K562 (cell line): ENCODE measurements around the gene HAUS2. TPM values are rescaled to one million over a fixed set of nuclear protein-coding genes. Genes with fewer than 3 reads are reported as not detected.
A peak's percentile ranks its signal among the peaks of the same experiment; 100 is the strongest.

Experiments used
- CBX1 ChIP-seq: sonication (generic); IDR thresholded peaks from 2 replicates; pipeline ENCODE4 v1.6.1; 2016; ENCODE audit warnings: antibody characterized with exemption, low read depth, mild to moderate bottlenecking
- EGR1 ChIP-seq: fragments of 450-650 bp; conservative IDR thresholded peaks from 2 replicates; pipeline ENCODE4 v1.6.1; 2017; ENCODE audit warnings: mild to moderate bottlenecking
- EHMT2 ChIP-seq: fragments of 450-650 bp; IDR thresholded peaks from 2 replicates; pipeline ENCODE4 v1.6.1; 2018; ENCODE audit warnings: antibody characterized with exemption
- MAFK ChIP-seq: IDR thresholded peaks from 2 replicates; pipeline ENCODE4 v1.6.1; 2011; ENCODE audit warnings: low read length, improper control_type of control experiment
- MYNN ChIP-seq, 2 experiments: sonication (generic); formaldehyde crosslinking in 1 of 2; IDR thresholded peaks; 2 replicates each; pipeline versions ENCODE4 v1.5.0 to v1.6.1; 2016 to 2020; ENCODE audit warnings: antibody characterized with exemption in 1 of 2, missing genetic modification reagents in 1 of 2
- RBBP5 ChIP-seq: fragments of 200-600 bp; sonication (generic); IDR thresholded peaks from 2 replicates; pipeline ENCODE4 v1.6.1; 2012; ENCODE audit warnings: borderline replicate concordance, mild to moderate bottlenecking, low read length, control low read depth, inconsistent platforms; ENCODE audit not compliant: insufficient read depth, poor library complexity, severe bottlenecking
- SMARCA5 ChIP-seq: fragments of 450-650 bp; IDR thresholded peaks from 2 replicates; pipeline ENCODE4 v1.6.1; 2016
- STAT5A ChIP-seq: IDR thresholded peaks from 2 replicates; pipeline ENCODE4 v1.6.1; 2012; ENCODE audit warnings: low read length, inconsistent platforms, borderline replicate concordance
- polyA plus RNA-seq, 8 experiments: library from polyadenylated mRNA; depleted of rRNA in 4 of 8; stranded (reverse) in 5 of 8; unstranded in 3 of 8; fragments of >200 nt; fragmentation: Nextera tagmentation in 2 of 8; fragmentation: Illumina TruSeq in 1 of 8; extraction: Ambion mirVana in 2 of 8; extraction: Trizol in 1 of 8; gene quantifications; 2 replicates each; pipeline versions ENCODE4 v1.2.1 to v1.2.3, GENCODE V29; 2011 to 2014; ENCODE audit warnings: inconsistent platforms in 1 of 8, missing spikeins in 1 of 8
- total RNA-seq, 7 experiments: library from RNA; depleted of rRNA in 6 of 7; stranded (reverse); fragments of >200 nt in 6 of 7; fragmentation: Illumina TruSeq in 2 of 7; extraction: Trizol in 2 of 7; gene quantifications; 2 replicates each; pipeline versions ENCODE4 v1.2.1 to v1.2.3, GENCODE V29; 2011 to 2021; ENCODE audit warnings: low replicate concordance in 1 of 7
- TF ChIP-seq, protein P1 (sequence below): sonication (generic); formaldehyde crosslinking; IDR thresholded peaks from 2 replicates; pipeline ENCODE4 v1.8.1; 2023; ENCODE audit warnings: mild to moderate bottlenecking, missing genetic modification reagents
- TF ChIP-seq, protein P2 (sequence below), 2 experiments: fragments of 450-650 bp; formaldehyde crosslinking in 1 of 2; IDR thresholded peaks; 2 replicates each; pipeline versions ENCODE4 v1.4.0 to v1.6.1; 2014 to 2020; ENCODE audit warnings: mild to moderate bottlenecking in 2 of 2, borderline replicate concordance in 1 of 2, low read depth in 1 of 2
- TF ChIP-seq, protein P3 (sequence below): fragments of 250-450 bp; sonication (Bioruptor Pico); IDR thresholded peaks from 2 replicates; pipeline ENCODE4 v1.8.0; 2022; ENCODE audit warnings: moderate library complexity, mild to moderate bottlenecking, inconsistent platforms
- TF ChIP-seq, protein P4 (sequence below): IDR thresholded peaks from 2 replicates; pipeline ENCODE4 v1.6.1; 2012; ENCODE audit warnings: low read depth, low read length, improper control_type of control experiment, borderline replicate concordance

HAUS2 gene
- total and polyA plus RNA-seq, 9 of the 15 experiments (the other 6 are each of a cell fraction or from before 2014, with no cell fraction given), result 30.6 to 64.9 (median 54.1) TPM

DNA sequence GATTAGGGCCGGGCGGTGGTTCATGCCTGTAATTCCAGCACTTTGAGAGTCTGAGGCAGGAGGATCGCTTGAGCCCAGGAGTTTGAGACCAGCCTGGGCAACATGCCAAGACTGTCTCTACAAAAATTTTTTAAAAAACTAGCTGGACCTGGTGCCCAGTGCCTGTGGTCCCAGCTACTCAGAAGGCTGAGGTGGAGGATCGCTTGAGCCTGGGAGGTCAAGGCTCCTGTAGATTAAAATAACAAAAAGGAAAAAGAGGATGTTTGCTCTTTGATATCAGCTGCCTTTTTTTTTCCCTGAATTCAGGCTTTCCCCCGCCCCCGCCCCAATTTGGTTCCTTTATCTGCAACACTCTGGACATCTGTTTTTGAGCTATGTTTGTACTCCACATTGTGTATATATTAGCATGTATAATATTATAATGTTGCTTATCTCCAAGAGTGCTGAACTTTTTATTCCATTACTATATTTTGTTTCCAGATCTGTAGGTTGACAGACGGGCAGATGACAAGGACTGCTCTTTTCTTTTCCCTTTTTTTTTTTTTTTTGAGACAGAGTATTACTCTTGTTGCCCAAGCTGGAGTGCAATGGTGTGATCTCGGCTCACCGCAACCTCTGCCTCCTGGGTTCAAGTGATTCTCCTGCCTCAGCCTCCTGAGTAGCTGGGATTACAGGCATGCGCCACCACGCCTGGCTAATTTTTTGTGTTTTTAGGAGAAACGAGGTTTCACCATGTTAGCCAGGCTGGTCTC lies 48.6 kb upstream of the HAUS2 start (continued):
- TF ChIP-seq, protein P1, sequence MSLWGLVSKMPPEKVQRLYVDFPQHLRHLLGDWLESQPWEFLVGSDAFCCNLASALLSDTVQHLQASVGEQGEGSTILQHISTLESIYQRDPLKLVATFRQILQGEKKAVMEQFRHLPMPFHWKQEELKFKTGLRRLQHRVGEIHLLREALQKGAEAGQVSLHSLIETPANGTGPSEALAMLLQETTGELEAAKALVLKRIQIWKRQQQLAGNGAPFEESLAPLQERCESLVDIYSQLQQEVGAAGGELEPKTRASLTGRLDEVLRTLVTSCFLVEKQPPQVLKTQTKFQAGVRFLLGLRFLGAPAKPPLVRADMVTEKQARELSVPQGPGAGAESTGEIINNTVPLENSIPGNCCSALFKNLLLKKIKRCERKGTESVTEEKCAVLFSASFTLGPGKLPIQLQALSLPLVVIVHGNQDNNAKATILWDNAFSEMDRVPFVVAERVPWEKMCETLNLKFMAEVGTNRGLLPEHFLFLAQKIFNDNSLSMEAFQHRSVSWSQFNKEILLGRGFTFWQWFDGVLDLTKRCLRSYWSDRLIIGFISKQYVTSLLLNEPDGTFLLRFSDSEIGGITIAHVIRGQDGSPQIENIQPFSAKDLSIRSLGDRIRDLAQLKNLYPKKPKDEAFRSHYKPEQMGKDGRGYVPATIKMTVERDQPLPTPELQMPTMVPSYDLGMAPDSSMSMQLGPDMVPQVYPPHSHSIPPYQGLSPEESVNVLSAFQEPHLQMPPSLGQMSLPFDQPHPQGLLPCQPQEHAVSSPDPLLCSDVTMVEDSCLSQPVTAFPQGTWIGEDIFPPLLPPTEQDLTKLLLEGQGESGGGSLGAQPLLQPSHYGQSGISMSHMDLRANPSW (CRISPR knock-in tag), result no peak
- TF ChIP-seq, protein P2, sequence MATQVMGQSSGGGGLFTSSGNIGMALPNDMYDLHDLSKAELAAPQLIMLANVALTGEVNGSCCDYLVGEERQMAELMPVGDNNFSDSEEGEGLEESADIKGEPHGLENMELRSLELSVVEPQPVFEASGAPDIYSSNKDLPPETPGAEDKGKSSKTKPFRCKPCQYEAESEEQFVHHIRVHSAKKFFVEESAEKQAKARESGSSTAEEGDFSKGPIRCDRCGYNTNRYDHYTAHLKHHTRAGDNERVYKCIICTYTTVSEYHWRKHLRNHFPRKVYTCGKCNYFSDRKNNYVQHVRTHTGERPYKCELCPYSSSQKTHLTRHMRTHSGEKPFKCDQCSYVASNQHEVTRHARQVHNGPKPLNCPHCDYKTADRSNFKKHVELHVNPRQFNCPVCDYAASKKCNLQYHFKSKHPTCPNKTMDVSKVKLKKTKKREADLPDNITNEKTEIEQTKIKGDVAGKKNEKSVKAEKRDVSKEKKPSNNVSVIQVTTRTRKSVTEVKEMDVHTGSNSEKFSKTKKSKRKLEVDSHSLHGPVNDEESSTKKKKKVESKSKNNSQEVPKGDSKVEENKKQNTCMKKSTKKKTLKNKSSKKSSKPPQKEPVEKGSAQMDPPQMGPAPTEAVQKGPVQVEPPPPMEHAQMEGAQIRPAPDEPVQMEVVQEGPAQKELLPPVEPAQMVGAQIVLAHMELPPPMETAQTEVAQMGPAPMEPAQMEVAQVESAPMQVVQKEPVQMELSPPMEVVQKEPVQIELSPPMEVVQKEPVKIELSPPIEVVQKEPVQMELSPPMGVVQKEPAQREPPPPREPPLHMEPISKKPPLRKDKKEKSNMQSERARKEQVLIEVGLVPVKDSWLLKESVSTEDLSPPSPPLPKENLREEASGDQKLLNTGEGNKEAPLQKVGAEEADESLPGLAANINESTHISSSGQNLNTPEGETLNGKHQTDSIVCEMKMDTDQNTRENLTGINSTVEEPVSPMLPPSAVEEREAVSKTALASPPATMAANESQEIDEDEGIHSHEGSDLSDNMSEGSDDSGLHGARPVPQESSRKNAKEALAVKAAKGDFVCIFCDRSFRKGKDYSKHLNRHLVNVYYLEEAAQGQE (IDR thresholded peaks at IDR 0.05; ENCODE audit: borderline replicate concordance), result no peak
- TF ChIP-seq, protein P2 (CRISPR knock-in tag; IDR thresholded peaks at IDR 0.05; ENCODE audit: low read depth), result no peak
- TF ChIP-seq, protein P3, sequence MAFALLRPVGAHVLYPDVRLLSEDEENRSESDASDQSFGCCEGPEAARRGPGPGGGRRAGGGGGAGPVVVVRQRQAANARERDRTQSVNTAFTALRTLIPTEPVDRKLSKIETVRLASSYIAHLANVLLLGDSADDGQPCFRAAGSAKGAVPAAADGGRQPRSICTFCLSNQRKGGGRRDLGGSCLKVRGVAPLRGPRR (CRISPR knock-in tag), result 0 out of 2 replicates have a peak, but pooled peaks have one; percentile 28
- TF ChIP-seq SMARCA5 (peak; percentile 85), EGR1 (peak; percentile 92), STAT5A (peak; percentile 68), MYNN (IDR thresholded peaks at IDR 0.05) (0 out of 2 replicates have a peak, but pooled peaks have one; percentile 23), MYNN (CRISPR knock-in tag; IDR thresholded peaks at IDR 0.05) (no peak), EHMT2 (peak; percentile 20; the same call in 1 of the 2 replicates), RBBP5 (no peak), MAFK (no peak; the same call in 1 of the 2 replicates), CBX1 (no peak)
- TF ChIP-seq, protein P4, sequence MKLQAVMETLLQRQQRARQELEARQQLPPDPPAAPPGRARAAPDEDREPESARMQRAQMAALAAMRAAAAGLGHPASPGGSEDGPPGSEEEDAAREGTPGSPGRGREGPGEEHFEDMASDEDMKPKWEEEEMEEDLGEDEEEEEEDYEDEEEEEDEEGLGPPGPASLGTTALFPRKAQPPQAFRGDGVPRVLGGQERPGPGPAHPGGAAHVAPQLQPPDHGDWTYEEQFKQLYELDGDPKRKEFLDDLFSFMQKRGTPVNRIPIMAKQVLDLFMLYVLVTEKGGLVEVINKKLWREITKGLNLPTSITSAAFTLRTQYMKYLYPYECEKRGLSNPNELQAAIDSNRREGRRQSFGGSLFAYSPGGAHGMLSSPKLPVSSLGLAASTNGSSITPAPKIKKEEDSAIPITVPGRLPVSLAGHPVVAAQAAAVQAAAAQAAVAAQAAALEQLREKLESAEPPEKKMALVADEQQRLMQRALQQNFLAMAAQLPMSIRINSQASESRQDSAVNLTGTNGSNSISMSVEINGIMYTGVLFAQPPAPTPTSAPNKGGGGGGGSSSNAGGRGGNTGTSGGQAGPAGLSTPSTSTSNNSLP, result peak; percentile 92
